NCI-H1694 treated with DMSO at 0.1 percent for 48 hours (cell line): ENCODE data around the gene KIAA1217.

Experiments
- DNase-seq: peaks from one replicate; lab custom pipeline; 2025; lab: John Stamatoyannopoulos, UW

KIAA1217 gene, protein sequence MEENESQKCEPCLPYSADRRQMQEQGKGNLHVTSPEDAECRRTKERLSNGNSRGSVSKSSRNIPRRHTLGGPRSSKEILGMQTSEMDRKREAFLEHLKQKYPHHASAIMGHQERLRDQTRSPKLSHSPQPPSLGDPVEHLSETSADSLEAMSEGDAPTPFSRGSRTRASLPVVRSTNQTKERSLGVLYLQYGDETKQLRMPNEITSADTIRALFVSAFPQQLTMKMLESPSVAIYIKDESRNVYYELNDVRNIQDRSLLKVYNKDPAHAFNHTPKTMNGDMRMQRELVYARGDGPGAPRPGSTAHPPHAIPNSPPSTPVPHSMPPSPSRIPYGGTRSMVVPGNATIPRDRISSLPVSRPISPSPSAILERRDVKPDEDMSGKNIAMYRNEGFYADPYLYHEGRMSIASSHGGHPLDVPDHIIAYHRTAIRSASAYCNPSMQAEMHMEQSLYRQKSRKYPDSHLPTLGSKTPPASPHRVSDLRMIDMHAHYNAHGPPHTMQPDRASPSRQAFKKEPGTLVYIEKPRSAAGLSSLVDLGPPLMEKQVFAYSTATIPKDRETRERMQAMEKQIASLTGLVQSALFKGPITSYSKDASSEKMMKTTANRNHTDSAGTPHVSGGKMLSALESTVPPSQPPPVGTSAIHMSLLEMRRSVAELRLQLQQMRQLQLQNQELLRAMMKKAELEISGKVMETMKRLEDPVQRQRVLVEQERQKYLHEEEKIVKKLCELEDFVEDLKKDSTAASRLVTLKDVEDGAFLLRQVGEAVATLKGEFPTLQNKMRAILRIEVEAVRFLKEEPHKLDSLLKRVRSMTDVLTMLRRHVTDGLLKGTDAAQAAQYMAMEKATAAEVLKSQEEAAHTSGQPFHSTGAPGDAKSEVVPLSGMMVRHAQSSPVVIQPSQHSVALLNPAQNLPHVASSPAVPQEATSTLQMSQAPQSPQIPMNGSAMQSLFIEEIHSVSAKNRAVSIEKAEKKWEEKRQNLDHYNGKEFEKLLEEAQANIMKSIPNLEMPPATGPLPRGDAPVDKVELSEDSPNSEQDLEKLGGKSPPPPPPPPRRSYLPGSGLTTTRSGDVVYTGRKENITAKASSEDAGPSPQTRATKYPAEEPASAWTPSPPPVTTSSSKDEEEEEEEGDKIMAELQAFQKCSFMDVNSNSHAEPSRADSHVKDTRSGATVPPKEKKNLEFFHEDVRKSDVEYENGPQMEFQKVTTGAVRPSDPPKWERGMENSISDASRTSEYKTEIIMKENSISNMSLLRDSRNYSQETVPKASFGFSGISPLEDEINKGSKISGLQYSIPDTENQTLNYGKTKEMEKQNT (N-terminal part only)

DNA sequence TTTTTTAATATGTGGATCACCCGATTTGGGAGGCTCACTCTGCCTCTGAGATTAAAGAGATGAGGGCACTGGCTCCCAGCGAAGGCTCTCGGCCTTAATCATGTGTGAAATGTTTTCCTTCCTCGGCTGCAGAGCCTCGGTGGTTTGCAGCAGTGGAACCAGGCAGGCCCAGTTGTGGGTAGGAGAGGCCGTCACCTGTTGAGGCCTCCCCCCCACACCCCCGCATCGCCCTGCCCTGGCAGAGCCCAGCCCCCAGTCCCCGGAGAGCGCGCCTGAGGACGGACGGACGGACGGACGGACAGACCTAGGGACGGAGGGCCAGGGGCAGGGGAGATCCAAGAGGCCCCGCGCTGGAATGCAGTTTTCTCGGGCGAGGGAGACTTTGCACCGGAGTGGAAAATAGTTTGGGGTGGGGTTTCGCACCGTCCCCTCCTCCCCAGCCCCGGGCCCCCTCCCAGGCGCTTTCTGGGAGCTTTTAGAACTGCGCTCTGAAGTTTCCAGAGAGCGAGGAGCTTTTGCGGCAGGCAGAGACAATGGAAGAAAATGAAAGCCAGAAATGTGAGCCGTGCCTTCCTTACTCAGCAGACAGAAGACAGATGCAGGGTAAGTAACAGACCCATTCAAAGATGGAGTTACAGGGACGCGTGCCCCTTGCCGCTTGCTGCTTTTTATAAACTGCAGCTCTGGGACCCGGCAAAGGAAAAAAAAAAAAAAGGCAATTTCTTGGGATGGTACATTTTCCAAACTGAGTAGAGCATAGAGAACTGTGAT lies at the start of gene KIAA1217:
Gene KIAA1217, plus strand, starts transcription at position 478 of the 771 bp plus-strand sequence. Its CDS starts 56 bp downstream, at position 534.
- DNase-seq, result no peak

GRCh38 chr10:24162206-24162985 lies 46.5 kb upstream of the KIAA1217 start:
- no peak for DNase-seq

GRCh38 chr10:24163485-24163884 lies 45.5 kb upstream of the KIAA1217 start:
- DNase-seq, result no peak

GRCh38 chr10:24168258-24169170 lies 40.4 kb upstream of the KIAA1217 start:
- DNase-seq, result no peak

- DNase-seq, result no peak
Observed at GRCh38 chr10:24170199-24170598, 38.7 kb upstream of the KIAA1217 start.

DNA sequence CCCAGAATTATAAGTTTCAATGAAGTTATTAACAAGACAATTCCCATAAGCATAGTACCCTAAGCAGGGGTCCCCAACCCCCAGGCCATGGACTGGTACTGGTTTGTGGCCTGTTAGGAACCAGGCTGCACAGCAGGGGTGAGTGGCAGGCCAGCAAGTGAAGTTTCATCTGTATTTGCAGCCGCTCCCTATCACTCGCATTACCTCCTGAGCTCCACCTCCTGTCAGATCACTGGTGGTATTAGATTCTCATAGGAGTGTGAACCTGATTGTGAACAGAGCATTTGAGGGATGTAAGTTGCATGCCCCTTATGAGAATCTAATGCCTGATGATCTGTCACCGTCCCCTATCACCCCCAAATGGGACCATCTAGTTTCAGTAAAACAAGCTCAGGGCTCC lies 36.0 kb upstream of the KIAA1217 start:
- DNase-seq, result no peak

- DNase-seq, result no peak
Observed at GRCh38 chr10:24174014-24174413, 34.9 kb upstream of the KIAA1217 start.

GRCh38 chr10:24176658-24177057 lies 32.3 kb upstream of the KIAA1217 start:
- DNase-seq, result no peak

DNA sequence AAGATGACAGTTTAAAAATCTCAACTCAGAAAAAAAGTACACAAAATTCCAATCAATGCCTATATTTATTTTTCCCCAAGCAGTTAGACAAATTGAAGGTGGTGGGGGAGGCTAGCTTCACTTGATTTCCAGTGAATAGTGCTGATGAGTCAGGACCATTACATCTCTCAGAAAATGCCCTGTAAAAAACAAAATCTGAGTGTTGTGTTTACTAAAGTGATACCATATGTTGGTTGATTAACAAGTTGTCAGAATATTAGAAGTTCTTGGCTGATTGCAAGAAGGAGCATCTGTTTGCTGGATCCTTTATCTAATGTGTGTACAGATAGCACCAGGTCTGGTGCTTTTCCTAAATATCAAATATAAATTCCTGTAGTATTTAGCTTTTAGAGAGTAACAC lies 31.3 kb upstream of the KIAA1217 start:
- no peak for DNase-seq

DNA sequence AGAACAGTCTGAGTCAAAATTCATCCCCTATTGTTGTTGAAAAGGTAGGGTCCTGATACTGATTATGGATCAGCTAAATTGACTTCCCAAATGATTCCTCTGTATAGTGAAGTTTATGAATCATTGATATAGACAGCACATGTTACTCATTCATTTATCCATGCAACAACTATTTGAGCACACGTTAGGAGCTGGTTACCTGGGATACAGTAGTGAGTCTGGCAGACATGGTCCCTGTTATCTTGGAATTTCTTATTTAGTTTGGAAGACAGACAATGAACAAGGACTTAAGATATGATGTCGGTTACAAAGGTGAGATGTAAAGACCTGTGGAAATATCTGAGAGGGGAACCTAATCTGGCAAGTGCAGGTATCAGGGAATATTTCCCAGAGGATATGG lies 28.0 kb upstream of the KIAA1217 start:
- no peak for DNase-seq

GRCh38 chr10:24184455-24184854 lies 24.5 kb upstream of the KIAA1217 start:
- no peak for DNase-seq

- DNase-seq, result no peak
Observed at GRCh38 chr10:24193330-24193729, 15.6 kb upstream of the KIAA1217 start.

DNA sequence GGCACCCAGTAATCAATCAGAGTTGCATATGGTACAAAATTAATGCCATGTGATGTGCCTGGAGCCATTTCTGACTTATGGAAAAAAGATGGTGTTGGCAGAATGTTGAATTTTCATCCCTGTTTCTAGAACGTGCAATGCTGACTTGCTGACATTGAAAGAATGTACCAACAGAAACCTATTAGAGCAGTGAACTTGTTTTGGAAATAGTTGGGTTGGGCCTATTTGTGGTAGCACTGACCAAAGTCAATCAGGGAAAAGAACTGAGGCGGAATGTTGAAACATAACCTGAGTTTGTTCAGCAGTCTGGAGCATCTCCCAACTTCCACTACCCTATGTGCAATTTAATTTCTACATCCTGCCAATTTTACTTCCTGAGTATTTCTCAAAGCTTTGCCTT lies 11.7 kb upstream of the KIAA1217 start:
- DNase-seq, result no peak

DNA sequence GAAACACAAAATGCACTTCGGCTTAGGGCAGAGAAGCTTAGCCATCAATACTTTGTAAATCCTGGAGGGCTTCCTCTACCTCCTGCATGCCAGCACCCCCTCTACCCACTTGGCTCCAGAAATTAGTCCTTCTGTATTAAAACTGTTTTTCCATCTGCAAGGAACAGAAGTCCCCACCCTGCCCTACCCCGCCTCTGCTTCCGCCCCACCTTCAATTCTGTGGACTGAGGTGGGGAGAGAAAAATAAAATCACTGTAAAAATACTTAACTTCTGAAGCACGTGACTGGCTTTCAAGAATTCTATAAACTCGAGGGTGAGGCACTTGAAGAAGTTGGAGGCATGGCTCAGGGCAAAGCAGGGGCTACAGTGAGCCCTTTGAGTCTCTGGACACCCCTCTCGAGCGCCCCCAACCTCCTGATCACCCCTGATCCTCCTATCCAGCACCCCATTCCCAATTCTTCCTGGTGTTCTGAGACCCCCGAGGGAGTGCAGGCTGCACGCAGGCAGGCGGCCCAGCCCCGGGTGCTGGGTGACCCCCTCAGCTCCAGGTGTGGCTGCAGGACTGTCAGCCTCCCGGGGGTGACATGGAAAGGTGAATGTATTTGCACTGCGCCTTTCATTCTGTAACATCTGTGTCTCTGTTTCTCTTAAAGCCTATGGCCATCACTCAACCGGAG lies 7.3 kb upstream of the KIAA1217 start:
- DNase-seq, result no peak

DNA sequence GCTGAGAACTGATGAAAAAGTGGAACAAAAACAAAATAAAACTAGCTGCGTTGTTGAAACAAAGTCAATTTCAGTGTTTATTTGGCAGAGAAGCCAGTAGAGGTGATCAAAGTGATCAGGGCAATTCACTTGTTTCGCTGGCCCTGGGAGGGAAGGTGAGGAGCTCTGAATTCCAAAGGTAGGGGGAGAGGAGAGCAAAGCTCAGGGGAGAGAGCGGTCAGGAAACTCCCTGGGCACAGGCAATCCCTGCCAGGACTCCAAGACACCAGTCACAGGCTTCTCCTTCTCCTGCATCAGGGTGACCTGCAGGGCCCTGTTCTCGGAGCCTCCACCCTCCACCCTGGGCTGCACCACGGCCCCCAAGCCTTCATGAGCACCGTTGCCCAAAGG lies 6.8 kb upstream of the KIAA1217 start:
- no peak for DNase-seq

GRCh38 chr10:24205821-24206220 lies 3.1 kb upstream of the KIAA1217 start:
- no peak for DNase-seq

DNA sequence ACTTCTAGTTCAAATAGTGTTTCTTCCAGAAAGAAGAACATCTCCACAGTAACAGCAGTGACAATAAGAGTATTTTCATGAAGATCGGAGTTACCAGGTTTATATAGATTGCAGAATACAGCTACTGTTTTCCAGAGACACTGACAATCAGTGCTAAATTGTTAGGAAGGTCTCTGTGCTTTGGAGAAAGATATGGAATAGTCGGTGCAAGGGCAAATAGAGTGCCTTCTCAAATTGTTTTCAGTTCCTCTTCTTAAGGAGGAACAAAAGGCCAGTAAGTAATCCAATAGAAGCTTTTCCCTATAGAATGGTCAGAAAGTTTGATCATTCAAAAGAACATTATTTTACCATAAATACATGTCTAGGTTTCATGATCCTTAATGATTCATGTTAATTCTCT lies 2.6 kb upstream of the KIAA1217 start:
- DNase-seq, result no peak

- no peak for DNase-seq
Observed at GRCh38 chr10:24206926-24207325, 2.0 kb upstream of the KIAA1217 start.

DNA sequence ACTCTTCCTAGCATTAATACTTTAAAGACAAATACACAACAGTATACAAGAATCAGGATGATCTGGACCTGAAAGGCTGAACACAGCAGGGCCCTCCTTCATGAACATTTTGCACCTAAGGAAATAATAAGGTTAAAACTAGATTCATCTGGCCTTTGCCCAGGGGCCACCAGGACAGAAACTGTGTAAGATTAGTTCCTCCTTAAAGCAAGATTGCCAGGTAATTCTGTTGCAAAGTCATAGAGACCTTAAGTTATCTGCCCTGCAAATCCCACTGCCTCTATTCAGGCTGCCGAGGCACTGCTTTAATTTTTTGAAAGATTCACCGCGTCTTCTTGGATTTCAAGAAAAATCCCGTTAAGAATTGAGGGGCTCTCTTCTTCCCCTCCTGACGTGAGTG lies 1.6 kb upstream of the KIAA1217 start:
- DNase-seq, result no peak
